Measurements from ENCODE around the gene ADAMTS3.
A peak's percentile ranks its signal among the peaks of the same experiment; 100 is the strongest.

The ADAMTS3 gene

DNA sequence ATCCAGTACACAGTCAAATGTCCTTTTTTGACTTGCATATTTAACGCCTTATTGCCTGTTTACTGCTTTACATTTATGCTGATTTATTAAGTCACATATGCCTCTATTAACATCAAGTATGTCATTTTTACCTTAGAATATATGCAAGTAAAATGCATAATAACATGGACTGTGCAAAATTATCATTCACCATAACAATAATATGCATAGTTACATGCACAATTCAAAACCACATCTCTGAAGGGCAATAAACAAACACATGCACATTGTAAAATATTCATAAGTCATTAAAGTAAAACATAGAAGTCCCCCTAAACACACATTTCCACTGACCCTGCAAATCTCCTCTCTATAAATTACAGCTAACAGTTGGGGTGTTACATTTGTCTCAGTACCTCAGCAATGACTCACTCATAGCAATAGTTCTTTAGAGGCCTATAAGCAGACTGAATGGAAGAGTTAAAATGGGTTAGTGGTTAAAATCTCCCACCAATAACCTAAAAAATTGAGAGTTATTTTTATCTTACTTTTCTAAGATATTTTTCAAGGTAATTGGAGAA lies 61.1 kb downstream of the ADAMTS3 start:
- ATAC-seq, result no peak
- TF ChIP-seq RARB (CRISPR knock-in tag; IDR thresholded peaks at IDR 0.05), result no peak
- TF ChIP-seq ZFP3 (CRISPR knock-in tag; IDR thresholded peaks at IDR 0.05), result no peak
- no peak for TF ChIP-seq BACH2 (CRISPR knock-in tag; IDR thresholded peaks at IDR 0.05; ENCODE audit: borderline replicate concordance)
- no peak for TF ChIP-seq TCF4 (CRISPR knock-in tag; IDR thresholded peaks at IDR 0.05; ENCODE audit: borderline replicate concordance)
- no peak for TF ChIP-seq ZNF565 (CRISPR knock-in tag; conservative IDR thresholded peaks at IDR 0.05; ENCODE audit: low read depth)
- TF ChIP-seq GLIS3 (CRISPR knock-in tag; IDR thresholded peaks at IDR 0.05), result no peak
- no peak for TF ChIP-seq TOX (CRISPR knock-in tag; IDR thresholded peaks at IDR 0.05; ENCODE audit: borderline replicate concordance)
- no peak for TF ChIP-seq PPARA (CRISPR knock-in tag; IDR thresholded peaks at IDR 0.05; ENCODE audit: borderline replicate concordance)
- no peak for TF ChIP-seq ZNF8 (CRISPR knock-in tag; IDR thresholded peaks at IDR 0.05)
- TF ChIP-seq POU6F1 (CRISPR knock-in tag; IDR thresholded peaks at IDR 0.05; ENCODE audit: borderline replicate concordance, low read depth), result no peak

- TF ChIP-seq CSDC2 (CRISPR knock-in tag; IDR thresholded peaks at IDR 0.05), result no peak
- TF ChIP-seq ARNTL (CRISPR knock-in tag; IDR thresholded peaks at IDR 0.05; ENCODE audit: borderline replicate concordance, low read depth), result no peak
- TF ChIP-seq, protein P1, sequence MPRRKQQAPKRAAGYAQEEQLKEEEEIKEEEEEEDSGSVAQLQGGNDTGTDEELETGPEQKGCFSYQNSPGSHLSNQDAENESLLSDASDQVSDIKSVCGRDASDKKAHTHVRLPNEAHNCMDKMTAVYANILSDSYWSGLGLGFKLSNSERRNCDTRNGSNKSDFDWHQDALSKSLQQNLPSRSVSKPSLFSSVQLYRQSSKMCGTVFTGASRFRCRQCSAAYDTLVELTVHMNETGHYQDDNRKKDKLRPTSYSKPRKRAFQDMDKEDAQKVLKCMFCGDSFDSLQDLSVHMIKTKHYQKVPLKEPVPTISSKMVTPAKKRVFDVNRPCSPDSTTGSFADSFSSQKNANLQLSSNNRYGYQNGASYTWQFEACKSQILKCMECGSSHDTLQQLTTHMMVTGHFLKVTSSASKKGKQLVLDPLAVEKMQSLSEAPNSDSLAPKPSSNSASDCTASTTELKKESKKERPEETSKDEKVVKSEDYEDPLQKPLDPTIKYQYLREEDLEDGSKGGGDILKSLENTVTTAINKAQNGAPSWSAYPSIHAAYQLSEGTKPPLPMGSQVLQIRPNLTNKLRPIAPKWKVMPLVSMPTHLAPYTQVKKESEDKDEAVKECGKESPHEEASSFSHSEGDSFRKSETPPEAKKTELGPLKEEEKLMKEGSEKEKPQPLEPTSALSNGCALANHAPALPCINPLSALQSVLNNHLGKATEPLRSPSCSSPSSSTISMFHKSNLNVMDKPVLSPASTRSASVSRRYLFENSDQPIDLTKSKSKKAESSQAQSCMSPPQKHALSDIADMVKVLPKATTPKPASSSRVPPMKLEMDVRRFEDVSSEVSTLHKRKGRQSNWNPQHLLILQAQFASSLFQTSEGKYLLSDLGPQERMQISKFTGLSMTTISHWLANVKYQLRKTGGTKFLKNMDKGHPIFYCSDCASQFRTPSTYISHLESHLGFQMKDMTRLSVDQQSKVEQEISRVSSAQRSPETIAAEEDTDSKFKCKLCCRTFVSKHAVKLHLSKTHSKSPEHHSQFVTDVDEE (CRISPR knock-in tag; IDR thresholded peaks at IDR 0.05), result no peak
- no peak for TF ChIP-seq ISL1 (CRISPR knock-in tag; IDR thresholded peaks at IDR 0.05)
- no peak for TF ChIP-seq ZNF70 (CRISPR knock-in tag; IDR thresholded peaks at IDR 0.05)
- no peak for TF ChIP-seq BACH2 (CRISPR knock-in tag; IDR thresholded peaks at IDR 0.05; ENCODE audit: borderline replicate concordance)
- no peak for TF ChIP-seq ZFP30 (CRISPR knock-in tag; IDR thresholded peaks at IDR 0.05)
- TF ChIP-seq ZFP3 (CRISPR knock-in tag; IDR thresholded peaks at IDR 0.05), result no peak
- TF ChIP-seq RARB (CRISPR knock-in tag; IDR thresholded peaks at IDR 0.05), result no peak
- TF ChIP-seq TCF4 (CRISPR knock-in tag; IDR thresholded peaks at IDR 0.05; ENCODE audit: borderline replicate concordance), result no peak
- TF ChIP-seq, protein P2, sequence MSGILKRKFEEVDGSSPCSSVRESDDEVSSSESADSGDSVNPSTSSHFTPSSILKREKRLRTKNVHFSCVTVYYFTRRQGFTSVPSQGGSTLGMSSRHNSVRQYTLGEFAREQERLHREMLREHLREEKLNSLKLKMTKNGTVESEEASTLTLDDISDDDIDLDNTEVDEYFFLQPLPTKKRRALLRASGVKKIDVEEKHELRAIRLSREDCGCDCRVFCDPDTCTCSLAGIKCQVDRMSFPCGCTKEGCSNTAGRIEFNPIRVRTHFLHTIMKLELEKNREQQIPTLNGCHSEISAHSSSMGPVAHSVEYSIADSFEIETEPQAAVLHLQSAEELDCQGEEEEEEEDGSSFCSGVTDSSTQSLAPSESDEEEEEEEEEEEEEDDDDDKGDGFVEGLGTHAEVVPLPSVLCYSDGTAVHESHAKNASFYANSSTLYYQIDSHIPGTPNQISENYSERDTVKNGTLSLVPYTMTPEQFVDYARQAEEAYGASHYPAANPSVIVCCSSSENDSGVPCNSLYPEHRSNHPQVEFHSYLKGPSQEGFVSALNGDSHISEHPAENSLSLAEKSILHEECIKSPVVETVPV (CRISPR knock-in tag; IDR thresholded peaks at IDR 0.05), result no peak
- no peak for TF ChIP-seq TOX (CRISPR knock-in tag; IDR thresholded peaks at IDR 0.05; ENCODE audit: borderline replicate concordance)
- no peak for TF ChIP-seq OSR1 (CRISPR knock-in tag; IDR thresholded peaks at IDR 0.05)
- TF ChIP-seq POU6F1 (CRISPR knock-in tag; IDR thresholded peaks at IDR 0.05; ENCODE audit: borderline replicate concordance, low read depth), result no peak
- no peak for TF ChIP-seq ZNF8 (CRISPR knock-in tag; IDR thresholded peaks at IDR 0.05)
- TF ChIP-seq ZC3H10 (CRISPR knock-in tag; IDR thresholded peaks at IDR 0.05), result no peak
- no peak for TF ChIP-seq CREB5 (CRISPR knock-in tag; IDR thresholded peaks at IDR 0.05; ENCODE audit: low read depth)
- TF ChIP-seq PPARA (CRISPR knock-in tag; IDR thresholded peaks at IDR 0.05; ENCODE audit: borderline replicate concordance), result no peak
- TF ChIP-seq GLIS3 (CRISPR knock-in tag; IDR thresholded peaks at IDR 0.05), result no peak
- no peak for TF ChIP-seq SNAI2 (CRISPR knock-in tag; IDR thresholded peaks at IDR 0.05)
- no peak for ATAC-seq
These were observed 61.9 kb downstream of the ADAMTS3 start for GRCh38 chr4:72507167-72507566.

DNA sequence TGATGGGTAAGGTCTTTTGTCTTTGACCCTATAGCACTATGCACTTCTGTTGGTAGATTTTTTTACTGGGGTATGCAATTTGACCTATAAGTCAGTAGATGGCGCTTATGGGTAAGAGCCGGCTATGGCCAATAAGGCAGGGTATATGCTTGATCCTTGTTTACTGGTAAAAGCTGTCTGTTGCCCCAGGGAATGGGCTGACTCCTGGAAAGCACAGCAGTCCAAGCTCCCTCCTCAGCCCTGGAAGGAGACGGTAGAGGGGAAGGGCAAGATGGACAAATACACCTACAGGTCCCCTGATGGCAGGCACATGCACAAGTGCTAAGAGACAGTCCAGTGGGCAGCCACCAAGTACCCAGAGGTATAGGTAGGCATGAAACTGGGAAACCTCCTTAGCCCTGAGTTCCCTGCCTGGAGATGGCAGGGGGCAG lies 63.7 kb downstream of the ADAMTS3 start:
- peak; percentile 98 for ATAC-seq
- TF ChIP-seq SNAI2 (CRISPR knock-in tag; IDR thresholded peaks at IDR 0.05) (no peak), GLIS3 (CRISPR knock-in tag; IDR thresholded peaks at IDR 0.05) (no peak), CSDC2 (CRISPR knock-in tag; IDR thresholded peaks at IDR 0.05) (no peak), ISL1 (CRISPR knock-in tag; IDR thresholded peaks at IDR 0.05) (no peak)

Data from SK-N-SH treated with all-trans-retinoic acid at 6 μM for 48 hours (cell line).